ENCODE measurements around the gene GLRA1. TPM values are rescaled to one million over a fixed set of nuclear protein-coding genes. Genes with fewer than 3 reads are reported as not detected.

Gene GLRA1
- total and polyA plus RNA-seq, 2 experiments from 2014 or later, result not detected

- no peak overlapping the region for H3K27ac ChIP-seq
- H3K27me3 ChIP-seq, result no peaks in the 10 kb centered on the region
- no peaks in the 10 kb centered on the region for H3K9me3 ChIP-seq (ENCODE audit: low read depth)
- DNase-seq (ENCODE audit: low read depth in 1 of 2, low spot score in 1 of 2), result no peak
- TF ChIP-seq CTCF (IDR thresholded peaks at IDR 0.05; ENCODE audit: low read depth, low read length), result no peak
- H3K4me1 ChIP-seq (ENCODE audit: low read depth), result peaks cover 16% of the 10 kb centered on the region
- H3K4me3 ChIP-seq, result no peak overlapping the region
- H3K36me3 ChIP-seq, result no peaks in the 10 kb centered on the region
Measured at GRCh38 chr5:151961557-151961956, 36.9 kb upstream of the GLRA1 start.

- H3K27me3 ChIP-seq, result no peaks in the 10 kb centered on the region
- no peak for TF ChIP-seq CTCF (IDR thresholded peaks at IDR 0.05; ENCODE audit: low read depth, low read length)
- peak in 1 of 2 donors; percentile 23 for DNase-seq (ENCODE audit: low read depth in 1 of 2, low spot score in 1 of 2)
- H3K27ac ChIP-seq, result peak overlapping the region; percentile 15
- H3K9me3 ChIP-seq (ENCODE audit: low read depth), result no peaks in the 10 kb centered on the region
- no peaks in the 10 kb centered on the region for H3K36me3 ChIP-seq
- H3K4me3 ChIP-seq, result no peak overlapping the region
- H3K4me1 ChIP-seq (ENCODE audit: low read depth), result peaks cover 16% of the 10 kb centered on the region
Measured at GRCh38 chr5:151958111-151958510, 33.5 kb upstream of the GLRA1 start.

DNA sequence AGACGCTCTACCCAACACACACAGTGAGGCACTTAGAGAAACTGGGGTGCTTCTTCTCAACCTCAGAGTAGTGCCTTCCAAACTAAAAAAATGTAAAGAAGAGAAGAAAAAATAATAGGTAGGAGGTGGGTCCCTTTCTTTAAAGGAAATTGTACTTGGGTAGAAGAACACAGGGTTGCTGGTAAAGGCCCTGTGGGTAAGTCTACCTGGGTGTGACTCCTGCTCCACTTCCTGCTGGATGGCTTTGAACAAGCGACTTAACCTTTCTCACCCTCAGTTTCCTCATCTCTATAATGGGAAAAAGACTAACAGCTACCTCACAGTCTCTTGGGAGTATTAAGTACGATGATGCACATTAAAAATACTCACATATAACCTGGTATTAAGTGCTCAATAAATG is 32.1 kb upstream of the GLRA1 start:
- Histone ChIP-seq H3K36me3 (no peaks in the 10 kb centered on the region), H3K27me3 (no peaks in the 10 kb centered on the region), H3K9me3 (ENCODE audit: low read depth) (no peaks in the 10 kb centered on the region), H3K27ac (no peak overlapping the region), H3K4me3 (no peak overlapping the region), H3K4me1 (ENCODE audit: low read depth) (peaks cover 16% of the 10 kb centered on the region)
- DNase-seq (ENCODE audit: low read depth in 1 of 2, low spot score in 1 of 2), result no peak
- TF ChIP-seq CTCF (IDR thresholded peaks at IDR 0.05; ENCODE audit: low read depth, low read length), result no peak

GRCh38 chr5:151954255-151954654 is 29.6 kb upstream of the GLRA1 start:
- H3K9me3 ChIP-seq (ENCODE audit: low read depth), result no peaks in the 10 kb centered on the region
- no peaks in the 10 kb centered on the region for H3K27me3 ChIP-seq
- no peak for DNase-seq (ENCODE audit: low read depth in 1 of 2, low spot score in 1 of 2)
- TF ChIP-seq CTCF (IDR thresholded peaks at IDR 0.05; ENCODE audit: low read depth, low read length), result no peak
- H3K36me3 ChIP-seq, result no peaks in the 10 kb centered on the region
- no peak overlapping the region for H3K4me3 ChIP-seq
- H3K27ac ChIP-seq, result no peak overlapping the region
- peaks cover 16% of the 10 kb centered on the region for H3K4me1 ChIP-seq (ENCODE audit: low read depth)

DNA sequence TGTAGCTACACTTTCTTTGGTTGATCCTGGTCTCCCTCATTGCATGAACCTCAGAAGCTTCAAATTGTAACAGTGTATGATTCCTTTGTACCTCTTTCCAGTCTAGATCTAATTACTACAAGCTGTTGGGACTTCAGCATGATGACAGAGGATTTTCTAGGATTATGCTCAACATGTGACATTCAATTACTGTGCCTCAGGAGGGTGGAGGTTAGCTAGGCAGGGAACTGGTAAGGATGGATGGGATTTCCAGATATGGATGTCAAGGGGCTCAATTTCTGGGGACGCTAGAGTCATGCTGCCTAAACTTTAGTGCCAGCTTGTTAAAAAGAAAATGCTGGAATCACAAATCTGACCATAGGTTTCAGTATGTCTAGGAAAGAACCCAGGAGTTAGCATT is 29.2 kb upstream of the GLRA1 start:
- H3K27me3 ChIP-seq, result no peaks in the 10 kb centered on the region
- H3K9me3 ChIP-seq (ENCODE audit: low read depth), result no peaks in the 10 kb centered on the region
- no peak for TF ChIP-seq CTCF (IDR thresholded peaks at IDR 0.05; ENCODE audit: low read depth, low read length)
- H3K4me1 ChIP-seq (ENCODE audit: low read depth), result peaks cover 14% of the 10 kb centered on the region
- no peak for DNase-seq (ENCODE audit: low read depth in 1 of 2, low spot score in 1 of 2)
- H3K4me3 ChIP-seq, result no peak overlapping the region
- H3K27ac ChIP-seq, result no peak overlapping the region
- H3K36me3 ChIP-seq, result no peaks in the 10 kb centered on the region

DNA sequence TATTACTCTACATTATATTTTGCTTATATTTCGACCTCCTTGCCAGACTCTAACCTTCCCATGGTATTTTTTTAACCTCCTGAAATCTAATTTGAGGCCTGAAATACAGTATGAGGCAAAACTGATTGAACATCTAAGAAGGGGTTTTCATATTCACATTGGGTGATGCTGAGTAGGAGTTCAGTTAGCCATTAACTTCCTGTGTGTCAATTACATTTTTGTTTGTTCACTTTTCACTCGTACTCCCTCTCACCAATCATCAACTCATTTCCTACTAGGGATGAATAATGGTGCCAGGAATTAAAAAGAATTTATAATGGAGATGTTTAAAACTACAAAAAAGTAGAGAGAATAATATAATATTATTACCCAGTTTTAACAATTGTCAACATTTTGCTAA is 27.6 kb upstream of the GLRA1 start:
- Histone ChIP-seq H3K4me1 (ENCODE audit: low read depth) (no peaks in the 10 kb centered on the region), H3K4me3 (no peak overlapping the region), H3K27me3 (no peaks in the 10 kb centered on the region), H3K36me3 (no peaks in the 10 kb centered on the region), H3K27ac (no peak overlapping the region), H3K9me3 (ENCODE audit: low read depth) (no peaks in the 10 kb centered on the region)
- no peak for DNase-seq (ENCODE audit: low read depth in 1 of 2, low spot score in 1 of 2)
- no peak for TF ChIP-seq CTCF (IDR thresholded peaks at IDR 0.05; ENCODE audit: low read depth, low read length)

All from cardiac muscle cell (in vitro differentiated cells and primary cell).